Measurements from ENCODE around the gene C19orf81.

DNA sequence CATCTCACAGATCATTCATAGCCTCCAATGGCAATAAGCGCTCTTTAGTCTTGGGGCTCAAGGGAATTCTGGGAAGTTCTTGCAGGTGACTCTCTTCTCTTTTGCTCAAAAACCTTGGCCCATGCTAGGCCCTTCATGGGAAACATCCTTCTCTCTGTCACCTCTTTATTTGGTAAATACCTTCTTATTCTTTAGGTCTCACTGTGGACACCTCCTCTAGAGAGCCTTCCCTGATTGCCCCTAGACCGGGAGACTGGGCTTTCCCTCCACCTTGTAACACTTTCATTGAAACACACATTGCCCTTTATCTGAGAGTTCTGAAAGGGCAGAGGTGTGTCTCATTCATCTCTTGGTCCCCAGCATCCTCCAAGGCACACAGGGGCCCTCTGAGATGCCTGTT is 1.9 kb downstream of the C19orf81 start:
- TF ChIP-seq, protein P1, sequence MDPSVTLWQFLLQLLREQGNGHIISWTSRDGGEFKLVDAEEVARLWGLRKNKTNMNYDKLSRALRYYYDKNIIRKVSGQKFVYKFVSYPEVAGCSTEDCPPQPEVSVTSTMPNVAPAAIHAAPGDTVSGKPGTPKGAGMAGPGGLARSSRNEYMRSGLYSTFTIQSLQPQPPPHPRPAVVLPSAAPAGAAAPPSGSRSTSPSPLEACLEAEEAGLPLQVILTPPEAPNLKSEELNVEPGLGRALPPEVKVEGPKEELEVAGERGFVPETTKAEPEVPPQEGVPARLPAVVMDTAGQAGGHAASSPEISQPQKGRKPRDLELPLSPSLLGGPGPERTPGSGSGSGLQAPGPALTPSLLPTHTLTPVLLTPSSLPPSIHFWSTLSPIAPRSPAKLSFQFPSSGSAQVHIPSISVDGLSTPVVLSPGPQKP (IDR thresholded peaks at IDR 0.05; ENCODE audit: borderline replicate concordance, low read depth, low read length): no peak
- TF ChIP-seq, protein P2, sequence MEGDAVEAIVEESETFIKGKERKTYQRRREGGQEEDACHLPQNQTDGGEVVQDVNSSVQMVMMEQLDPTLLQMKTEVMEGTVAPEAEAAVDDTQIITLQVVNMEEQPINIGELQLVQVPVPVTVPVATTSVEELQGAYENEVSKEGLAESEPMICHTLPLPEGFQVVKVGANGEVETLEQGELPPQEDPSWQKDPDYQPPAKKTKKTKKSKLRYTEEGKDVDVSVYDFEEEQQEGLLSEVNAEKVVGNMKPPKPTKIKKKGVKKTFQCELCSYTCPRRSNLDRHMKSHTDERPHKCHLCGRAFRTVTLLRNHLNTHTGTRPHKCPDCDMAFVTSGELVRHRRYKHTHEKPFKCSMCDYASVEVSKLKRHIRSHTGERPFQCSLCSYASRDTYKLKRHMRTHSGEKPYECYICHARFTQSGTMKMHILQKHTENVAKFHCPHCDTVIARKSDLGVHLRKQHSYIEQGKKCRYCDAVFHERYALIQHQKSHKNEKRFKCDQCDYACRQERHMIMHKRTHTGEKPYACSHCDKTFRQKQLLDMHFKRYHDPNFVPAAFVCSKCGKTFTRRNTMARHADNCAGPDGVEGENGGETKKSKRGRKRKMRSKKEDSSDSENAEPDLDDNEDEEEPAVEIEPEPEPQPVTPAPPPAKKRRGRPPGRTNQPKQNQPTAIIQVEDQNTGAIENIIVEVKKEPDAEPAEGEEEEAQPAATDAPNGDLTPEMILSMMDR (conservative IDR thresholded peaks at IDR 0.05; ENCODE audit: low read depth, low read length): no peak
- TF ChIP-seq RAD21 (IDR thresholded peaks at IDR 0.05; ENCODE audit: low read length) (no peak), MAFK (IDR thresholded peaks at IDR 0.05; ENCODE audit: low read depth, low read length) (no peak), POLR2A (IDR thresholded peaks at IDR 0.05; ENCODE audit: low read depth, low read length) (no peak), RCOR1 (IDR thresholded peaks at IDR 0.05; ENCODE audit: insufficient replicate concordance, low read length) (no peak), CEBPB (IDR thresholded peaks at IDR 0.05; ENCODE audit: low read depth, low read length) (no peak), MXI1 (IDR thresholded peaks at IDR 0.05; ENCODE audit: borderline replicate concordance, low read depth, low read length) (no peak), FOS (IDR thresholded peaks at IDR 0.05; ENCODE audit: low read depth, low read length) (no peak), CHD1 (IDR thresholded peaks at IDR 0.05; ENCODE audit: low read depth, low read length) (no peak)
- TF ChIP-seq, protein P3, sequence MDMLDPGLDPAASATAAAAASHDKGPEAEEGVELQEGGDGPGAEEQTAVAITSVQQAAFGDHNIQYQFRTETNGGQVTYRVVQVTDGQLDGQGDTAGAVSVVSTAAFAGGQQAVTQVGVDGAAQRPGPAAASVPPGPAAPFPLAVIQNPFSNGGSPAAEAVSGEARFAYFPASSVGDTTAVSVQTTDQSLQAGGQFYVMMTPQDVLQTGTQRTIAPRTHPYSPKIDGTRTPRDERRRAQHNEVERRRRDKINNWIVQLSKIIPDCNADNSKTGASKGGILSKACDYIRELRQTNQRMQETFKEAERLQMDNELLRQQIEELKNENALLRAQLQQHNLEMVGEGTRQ (IDR thresholded peaks at IDR 0.05; ENCODE audit: low read depth, low read length): no peak
